HG03439 (cell line): Measurements from ENCODE around the gene FLT4.

Source experiments
- ATAC-seq: cut with Tn5 transposase; IDR thresholded peaks from one replicate; pipeline ENCODE4 v1.9.1; 2021; ENCODE audit warnings: mild to moderate bottlenecking, moderate library complexity; ENCODE audit not compliant: unreplicated experiment

Gene FLT4

GRCh38 chr5:180643191-180643851, 6.1 kb downstream of the FLT4 start:
- ATAC-seq = no peak

GRCh38 chr5:180642779-180643178, 6.6 kb downstream of the FLT4 start:
- ATAC-seq = no peak

GRCh38 chr5:180642181-180642775, 7.1 kb downstream of the FLT4 start:
- ATAC-seq = no peak

GRCh38 chr5:180641566-180641900, 7.9 kb downstream of the FLT4 start:
- ATAC-seq = no peak

- ATAC-seq = no peak
Measured at GRCh38 chr5:180640861-180641565, 8.4 kb downstream of the FLT4 start.

GRCh38 chr5:180640611-180640860, 8.9 kb downstream of the FLT4 start:
- ATAC-seq = no peak

GRCh38 chr5:180639741-180640610, 9.4 kb downstream of the FLT4 start:
- ATAC-seq = no peak

- ATAC-seq = no peak
Measured at GRCh38 chr5:180639287-180639686, 10.1 kb downstream of the FLT4 start.

GRCh38 chr5:180637962-180638680, 11.3 kb downstream of the FLT4 start:
- ATAC-seq = no peak

- no peak for ATAC-seq
Measured at GRCh38 chr5:180636403-180637075, 12.9 kb downstream of the FLT4 start.

- no peak for ATAC-seq
Measured at GRCh38 chr5:180636016-180636402, 13.4 kb downstream of the FLT4 start.

- ATAC-seq = no peak
Measured at GRCh38 chr5:180633283-180634177, 15.9 kb downstream of the FLT4 start.

GRCh38 chr5:180632768-180633167, 16.6 kb downstream of the FLT4 start:
- no peak for ATAC-seq

GRCh38 chr5:180631549-180632383, 17.6 kb downstream of the FLT4 start:
- ATAC-seq = no peak

GRCh38 chr5:180630426-180630825, 19.0 kb downstream of the FLT4 start:
- ATAC-seq = no peak

- no peak for ATAC-seq
Measured at GRCh38 chr5:180629831-180630382, 19.5 kb downstream of the FLT4 start.

GRCh38 chr5:180628827-180629750, 20.3 kb downstream of the FLT4 start:
- ATAC-seq = no peak
